OCI-LY3 (cell line): ENCODE data around the gene ZNF445.

Source experiments
- H2AFZ ChIP-seq: fragments of 200-600, 300-600 bp; shearing (Covaris generic); 2 replicates; pipeline ENCODE4 v1.6.0; 2014; ENCODE audit warnings: antibody characterized with exemption, low read depth, low read length
- H3K27ac ChIP-seq: fragments of 200-600, 300-600 bp; sonication (generic); 2 replicates; pipeline ENCODE4 v1.5.1; 2014; ENCODE audit warnings: mild to moderate bottlenecking, low read length, moderate library complexity, mixed read lengths
- H3K27me3 ChIP-seq: fragments of 200-600, 300-600 bp; sonication (generic); 2 replicates; pipeline ENCODE4 v1.6.1; 2014; ENCODE audit warnings: low read depth, low read length, mixed read lengths
- H3K36me3 ChIP-seq: fragments of 200-600, 300-600 bp; sonication (generic); replicated peaks from 2 replicates; pipeline ENCODE3; 2014; ENCODE audit warnings: low read depth, low read length, mixed read lengths
- H3K4me1 ChIP-seq: fragments of 300-600, 200-600 bp; sonication (generic); 2 replicates; pipeline ENCODE4 v1.6.1; 2014; ENCODE audit warnings: low read length, mixed read lengths
- H3K4me2 ChIP-seq: fragments of 200-600, 300-600 bp; sonication (generic); 2 replicates; pipeline ENCODE4 v1.6.1; 2014; ENCODE audit warnings: low read length, mixed read lengths
- H3K4me3 ChIP-seq: fragments of 300-600, 200-600 bp; sonication (generic); 2 replicates; pipeline ENCODE4 v1.5.1; 2014; ENCODE audit warnings: antibody characterized with exemption, mild to moderate bottlenecking, low read length, moderate library complexity
- H3K79me2 ChIP-seq: fragments of 300-600, 200-600 bp; shearing (Covaris generic); 2 replicates; pipeline ENCODE4 v1.6.1; 2014; ENCODE audit warnings: mild to moderate bottlenecking, low read length, mixed read lengths
- H3K9ac ChIP-seq: fragments of 300-600, 200-600 bp; shearing (Covaris generic); 2 replicates; pipeline ENCODE4 v1.6.0; 2014; ENCODE audit warnings: mild to moderate bottlenecking, low read length, moderate library complexity
- H3K9me3 ChIP-seq: fragments of 200-600, 300-600 bp; shearing (Covaris generic); 2 replicates; pipeline ENCODE4 v1.6.1; 2014; ENCODE audit warnings: low read length, mixed read lengths; ENCODE audit not compliant: insufficient read depth
- H4K20me1 ChIP-seq: fragments of 200-600, 300-600 bp; sonication (generic); 2 replicates; pipeline ENCODE4 v1.6.1; 2016; ENCODE audit warnings: low read length, mixed read lengths; ENCODE audit not compliant: insufficient read depth
- CTCF ChIP-seq: fragments of 200-600, 300-600 bp; sonication (generic); IDR thresholded peaks from 2 replicates; pipeline ENCODE4 v1.5.1; 2014; ENCODE audit warnings: antibody characterized with exemption, low read length, low read depth
- EZH2phosphoT487 ChIP-seq: fragments of 200-600 bp; shearing (Covaris generic); IDR thresholded peaks from 2 replicates; pipeline ENCODE4 v1.6.1; 2018; ENCODE audit warnings: antibody characterized with exemption, mixed run types, low read depth

ZNF445 gene

GRCh38 chr3:44495636-44496415 is 18.4 kb upstream of the ZNF445 start:
- H3K4me3 ChIP-seq: no peak overlapping the region
- no peaks in the 10 kb centered on the region for H3K79me2 ChIP-seq
- H4K20me1 ChIP-seq: no peaks in the 10 kb centered on the region
- no peak overlapping the region for H3K9ac ChIP-seq
- no peak overlapping the region for H3K4me2 ChIP-seq
- H2AFZ ChIP-seq: no peak overlapping the region
- no peak overlapping the region for H3K27ac ChIP-seq
- peaks cover 29% of the 10 kb centered on the region for H3K9me3 ChIP-seq
- no peaks in the 10 kb centered on the region for H3K27me3 ChIP-seq
- TF ChIP-seq CTCF (no peak), EZH2phosphoT487 (no peak)
- no peaks in the 10 kb centered on the region for H3K4me1 ChIP-seq
- H3K36me3 ChIP-seq: peaks cover 83% of the 10 kb centered on the region

- Histone ChIP-seq H3K9ac (no peak overlapping the region), H3K4me3 (no peak overlapping the region), H3K9me3 (peaks cover 9% of the 10 kb centered on the region), H3K79me2 (no peaks in the 10 kb centered on the region), H2AFZ (no peak overlapping the region), H3K4me2 (no peak overlapping the region), H3K27me3 (no peaks in the 10 kb centered on the region), H3K4me1 (no peaks in the 10 kb centered on the region), H3K36me3 (peaks cover 56% of the 10 kb centered on the region), H4K20me1 (no peaks in the 10 kb centered on the region), H3K27ac (no peak overlapping the region)
- TF ChIP-seq CTCF (no peak), EZH2phosphoT487 (no peak)
Observed at GRCh38 chr3:44492496-44492895, 15.0 kb upstream of the ZNF445 start.

GRCh38 chr3:44482721-44483120 is 5.3 kb upstream of the ZNF445 start:
- no peaks in the 10 kb centered on the region for H3K79me2 ChIP-seq

More at GRCh38 chr3:44482721-44483120, 5.3 kb upstream of the ZNF445 start:
- no peaks in the 10 kb centered on the region for H3K36me3 ChIP-seq
- no peaks in the 10 kb centered on the region for H4K20me1 ChIP-seq
- H3K9me3 ChIP-seq: no peaks in the 10 kb centered on the region
- TF ChIP-seq EZH2phosphoT487: no peak
- TF ChIP-seq CTCF: no peak
- no peak overlapping the region for H3K4me2 ChIP-seq
- no peak overlapping the region for H3K4me3 ChIP-seq
- H3K27me3 ChIP-seq: no peaks in the 10 kb centered on the region
- no peak overlapping the region for H3K9ac ChIP-seq
- H2AFZ ChIP-seq: no peak overlapping the region
- H3K4me1 ChIP-seq: peaks cover 7% of the 10 kb centered on the region
- no peak overlapping the region for H3K27ac ChIP-seq
